Liver (tissue), 9 donors: ENCODE measurements around the gene ALDH9A1. TPM values are rescaled to one million over a fixed set of nuclear protein-coding genes. Genes with fewer than 3 reads are reported as not detected.
"Not testable (repeated sequence)": the region's sequence is repeated elsewhere in the genome, so short reads cannot be mapped to it uniquely, and the experiment has no call there.

Experiments
- DNase-seq: peaks from one replicate; pipeline ENCODE4 v3.0.0-alpha.2; 2017; ENCODE audit warnings: low spot score
- H3K27ac ChIP-seq, 2 donors: one replicate each; pipeline ENCODE4 v1.7.0; 2013; ENCODE audit warnings: inconsistent platforms in 2 of 2, low read length in 2 of 2, control low read depth in 1 of 2, low read depth in 1 of 2, mild to moderate bottlenecking in 1 of 2
- H3K27me3 ChIP-seq, 4 donors: one replicate each; pipeline versions ENCODE4 v1.6.1 to v1.7.0; 2013; ENCODE audit warnings: low read length in 3 of 4, inconsistent platforms in 1 of 4, mild to moderate bottlenecking in 1 of 4, moderate library complexity in 1 of 4; ENCODE audit not compliant: control insufficient read depth in 4 of 4, insufficient read depth in 4 of 4
- H3K36me3 ChIP-seq, 4 donors: one replicate each; pipeline versions ENCODE4 v1.6.1 to v1.7.0; 2013; ENCODE audit warnings: low read length in 3 of 4, mild to moderate bottlenecking in 3 of 4, low read depth in 1 of 4, moderate library complexity in 1 of 4; ENCODE audit not compliant: control insufficient read depth in 4 of 4, insufficient read depth in 3 of 4
- H3K4me1 ChIP-seq, 4 donors: one replicate each; pipeline versions ENCODE4 v1.6.1 to v1.7.0; 2013; ENCODE audit warnings: low read length in 3 of 4, mild to moderate bottlenecking in 3 of 4, moderate library complexity in 1 of 4; ENCODE audit not compliant: control insufficient read depth in 4 of 4, insufficient read depth in 4 of 4
- H3K4me3 ChIP-seq, 3 donors: one replicate each; pipeline versions ENCODE4 v1.6.1 to v1.7.0; 2013; ENCODE audit warnings: low read length in 3 of 3, control low read depth in 1 of 3, low read depth in 1 of 3, mild to moderate bottlenecking in 1 of 3
- H3K9ac ChIP-seq, 2 donors: one replicate each; pipeline ENCODE4 v1.7.0; 2013; ENCODE audit warnings: low read length in 2 of 2, mild to moderate bottlenecking in 2 of 2, moderate library complexity in 2 of 2, control low read depth in 1 of 2, low read depth in 1 of 2
- H3K9me3 ChIP-seq, 4 donors: one replicate each; pipeline versions ENCODE4 v1.6.1 to v1.7.0; 2013; ENCODE audit warnings: low read length in 3 of 4; ENCODE audit not compliant: control insufficient read depth in 4 of 4
- GABPA ChIP-seq, 2 donors: IDR thresholded peaks in 1 of 2; conservative IDR thresholded peaks in 1 of 2; 2 replicates each; pipeline ENCODE4 v1.6.1; 2016; ENCODE audit warnings: antibody characterized with exemption in 2 of 2, mild to moderate bottlenecking in 1 of 2, moderate library complexity in 1 of 2
- HNF4A ChIP-seq, 2 donors: conservative IDR thresholded peaks; 2 replicates each; pipeline ENCODE4 v1.6.1; 2016; ENCODE audit warnings: antibody characterized with exemption in 2 of 2, mild to moderate bottlenecking in 2 of 2
- JUND ChIP-seq, 2 donors: IDR thresholded peaks; 2 replicates each; pipeline ENCODE4 v1.6.1; 2016; ENCODE audit warnings: antibody characterized with exemption in 2 of 2
- RAD21 ChIP-seq, 2 donors: IDR thresholded peaks; 2 replicates each; pipeline ENCODE4 v1.6.1; 2016; ENCODE audit warnings: antibody characterized with exemption in 2 of 2, mild to moderate bottlenecking in 2 of 2
- SP1 ChIP-seq: IDR thresholded peaks from 2 replicates; pipeline ENCODE4 v1.6.1; 2018; ENCODE audit warnings: antibody characterized with exemption, mild to moderate bottlenecking
- YY1 ChIP-seq: IDR thresholded peaks from 2 replicates; pipeline ENCODE4 v1.6.1; 2016; ENCODE audit warnings: antibody characterized with exemption, mild to moderate bottlenecking
- WGBS: extraction: QIAGEN DNeasy Blood & Tissue Kit; methylation state at CpG from one replicate; pipeline ENCODE4 v1.1.7; 2013; 5-methylcytosine and 5-hydroxymethylcytosine counted together
- polyA plus RNA-seq, 2 donors: library from polyadenylated mRNA; stranded (reverse) in 1 of 2; unstranded in 1 of 2; fragments of 200-250 nt in 1 of 2; fragments of >200 nt in 1 of 2; fragmentation: Nextera tagmentation in 1 of 2; extraction: Ambion mirVana in 1 of 2; gene quantifications; one replicate each; pipeline versions ENCODE4 v1.2.1 to v1.2.3, GENCODE V29; 2013 to 2015
- total RNA-seq, 2 donors: library from RNA; depleted of rRNA; stranded (reverse); fragments of >200 nt; gene quantifications; one replicate each; pipeline ENCODE4 v1.2.3, GENCODE V29; 2014
- TF ChIP-seq, protein P1 (sequence below): IDR thresholded peaks from 2 replicates; pipeline ENCODE4 v1.6.1; 2016; ENCODE audit warnings: antibody characterized with exemption
- TF ChIP-seq, protein P2 (sequence below): fragments of 150-350 bp; IDR thresholded peaks from 2 replicates; pipeline ENCODE4 v1.5.1; 2017; ENCODE audit warnings: improper control_type of control experiment, low read depth, low read length; ENCODE audit not compliant: missing input control
- TF ChIP-seq, protein P3 (sequence below): IDR thresholded peaks from 2 replicates; pipeline ENCODE4 v1.6.1; 2016; ENCODE audit warnings: antibody characterized with exemption, mild to moderate bottlenecking
- TF ChIP-seq, protein P4 (sequence below): IDR thresholded peaks from 2 replicates; pipeline ENCODE4 v1.6.1; 2016; ENCODE audit warnings: antibody characterized with exemption
- donor health status: healthy.
- donor health status: healthy.
- donor health status: healthy.
- donor health status: healthy.
- donor health status: healthy.

Gene ALDH9A1
- total and polyA plus RNA-seq, 4 donors, result 42.8 to 93.4 (median 79.8) TPM

DNA sequence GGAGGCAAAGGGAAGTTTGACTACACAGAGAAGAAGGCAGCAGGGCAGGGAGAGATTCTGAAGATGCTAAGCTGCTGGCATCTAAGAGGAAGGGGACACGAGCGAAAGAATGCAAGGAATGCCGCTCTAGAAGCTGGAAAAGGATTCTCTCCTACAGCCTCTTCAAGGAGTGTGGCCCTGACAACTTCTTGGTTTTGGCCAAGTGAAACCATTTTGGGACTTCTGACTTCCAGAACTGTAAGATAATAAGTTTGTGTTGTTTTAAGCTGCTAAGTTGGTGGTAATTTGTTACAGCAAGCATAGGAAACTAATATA is 38.8 kb downstream of the ALDH9A1 start:
- no peaks in the 10 kb centered on the region for H3K27me3 ChIP-seq
- no peaks in the 10 kb centered on the region for H3K9me3 ChIP-seq
- DNase-seq, result no peak
- WGBS, result 91% methylated on average over 3 of the region's 3 CpGs
- no peak overlapping the region for H3K4me3 ChIP-seq
- H3K27ac ChIP-seq, result no peak overlapping the region
- H3K36me3 ChIP-seq, result peaks cover 11 to 58% (median 37%) of the 10 kb centered on the region in 4 donors
- no peak for TF ChIP-seq YY1
- no peak for TF ChIP-seq GABPA (IDR thresholded peaks at IDR 0.05 in 1 of 2, conservative IDR thresholded peaks at IDR 0.05 in 1 of 2)
- TF ChIP-seq, protein P1, sequence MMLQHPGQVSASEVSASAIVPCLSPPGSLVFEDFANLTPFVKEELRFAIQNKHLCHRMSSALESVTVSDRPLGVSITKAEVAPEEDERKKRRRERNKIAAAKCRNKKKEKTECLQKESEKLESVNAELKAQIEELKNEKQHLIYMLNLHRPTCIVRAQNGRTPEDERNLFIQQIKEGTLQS, result no peak
- TF ChIP-seq, protein P2, sequence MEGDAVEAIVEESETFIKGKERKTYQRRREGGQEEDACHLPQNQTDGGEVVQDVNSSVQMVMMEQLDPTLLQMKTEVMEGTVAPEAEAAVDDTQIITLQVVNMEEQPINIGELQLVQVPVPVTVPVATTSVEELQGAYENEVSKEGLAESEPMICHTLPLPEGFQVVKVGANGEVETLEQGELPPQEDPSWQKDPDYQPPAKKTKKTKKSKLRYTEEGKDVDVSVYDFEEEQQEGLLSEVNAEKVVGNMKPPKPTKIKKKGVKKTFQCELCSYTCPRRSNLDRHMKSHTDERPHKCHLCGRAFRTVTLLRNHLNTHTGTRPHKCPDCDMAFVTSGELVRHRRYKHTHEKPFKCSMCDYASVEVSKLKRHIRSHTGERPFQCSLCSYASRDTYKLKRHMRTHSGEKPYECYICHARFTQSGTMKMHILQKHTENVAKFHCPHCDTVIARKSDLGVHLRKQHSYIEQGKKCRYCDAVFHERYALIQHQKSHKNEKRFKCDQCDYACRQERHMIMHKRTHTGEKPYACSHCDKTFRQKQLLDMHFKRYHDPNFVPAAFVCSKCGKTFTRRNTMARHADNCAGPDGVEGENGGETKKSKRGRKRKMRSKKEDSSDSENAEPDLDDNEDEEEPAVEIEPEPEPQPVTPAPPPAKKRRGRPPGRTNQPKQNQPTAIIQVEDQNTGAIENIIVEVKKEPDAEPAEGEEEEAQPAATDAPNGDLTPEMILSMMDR, result no peak
- H3K9ac ChIP-seq, result no peak overlapping the region
- no peaks in the 10 kb centered on the region for H3K4me1 ChIP-seq

DNA sequence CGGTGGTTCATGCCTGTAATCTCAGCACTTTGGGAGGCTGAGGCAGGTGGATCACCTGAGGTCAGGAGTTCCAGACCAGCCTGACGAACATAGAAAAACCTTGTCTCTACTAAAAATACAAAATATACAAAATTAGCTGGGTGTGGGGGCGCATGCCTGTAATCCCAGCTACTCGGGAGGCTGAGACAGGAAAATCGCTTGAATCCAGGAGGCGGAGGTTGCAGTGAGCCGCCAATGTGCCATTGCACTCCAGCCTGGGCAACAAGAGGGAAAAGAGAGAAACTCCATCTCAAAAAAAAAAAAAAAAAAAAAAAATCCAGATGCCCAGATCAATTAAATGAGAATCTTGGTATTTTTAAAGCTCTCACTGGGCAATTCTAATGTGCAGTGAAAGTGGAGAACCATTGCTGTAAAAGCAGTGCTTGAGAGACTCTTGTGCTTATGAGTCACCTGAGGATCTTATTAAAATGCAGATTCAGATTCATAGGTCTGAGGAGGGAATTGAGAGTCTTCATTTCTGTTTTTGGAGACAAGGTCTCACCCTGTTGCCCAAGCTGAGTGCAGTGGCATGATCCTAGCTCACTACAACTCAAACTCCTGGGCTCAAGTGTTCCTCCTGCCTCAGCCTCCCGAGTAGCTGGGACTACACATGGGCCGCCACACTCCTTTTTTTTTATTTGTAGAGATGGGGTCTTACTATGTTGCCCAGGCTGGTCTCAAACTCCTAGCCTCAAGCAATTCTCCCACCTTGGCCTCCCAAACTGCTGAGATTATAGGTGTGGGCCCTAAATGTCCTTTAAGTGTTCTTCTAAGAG is 39.4 kb downstream of the ALDH9A1 start:
- peaks cover 11 to 52% (median 34%) of the 10 kb centered on the region in 4 donors for H3K36me3 ChIP-seq

DNA sequence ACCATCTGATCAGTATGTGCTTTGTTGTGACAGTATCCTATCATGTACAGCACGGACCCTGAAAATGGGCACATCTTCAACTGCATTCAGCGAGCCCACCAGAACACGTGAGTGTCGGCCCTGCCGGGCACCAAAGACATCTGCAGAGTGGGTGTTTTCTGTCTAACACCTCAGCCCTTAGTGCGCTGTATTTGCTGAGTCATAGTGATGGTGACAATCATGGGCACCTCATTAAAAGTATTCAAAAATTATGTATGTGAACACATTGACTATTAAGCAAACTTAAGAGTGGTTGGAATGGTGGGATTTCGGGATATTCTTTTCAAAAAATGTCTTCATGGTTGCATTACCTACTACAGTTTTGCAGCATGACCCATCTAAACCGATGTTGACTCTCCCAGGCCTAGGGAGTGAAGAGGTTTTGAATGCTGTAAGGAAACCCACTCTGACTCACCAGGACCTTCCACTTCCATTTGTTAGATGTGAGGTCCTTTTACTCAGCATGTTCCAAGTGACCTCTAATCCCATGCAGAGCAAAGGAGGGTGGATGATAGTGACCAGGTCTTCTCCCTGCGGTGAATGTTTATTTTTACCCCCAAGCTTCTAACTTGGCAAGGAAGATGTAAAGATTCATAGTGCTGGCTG is 47.3 kb downstream of the ALDH9A1 start:
- Histone ChIP-seq H3K4me3 (no peak overlapping the region), H3K9ac (no peak overlapping the region), H3K4me1 (peaks cover 0 to 3% (median 1%) of the 10 kb centered on the region in 4 donors), H3K27me3 (no peaks in the 10 kb centered on the region), H3K9me3 (no peaks in the 10 kb centered on the region), H3K27ac (no peak overlapping the region), H3K36me3 (peaks cover 4 to 22% (median 11%) of the 10 kb centered on the region in 4 donors)
- DNase-seq, result no peak
- TF ChIP-seq RAD21 (IDR thresholded peaks at IDR 0.05) (no peak), HNF4A (conservative IDR thresholded peaks at IDR 0.05) (no peak), JUND (IDR thresholded peaks at IDR 0.05) (no peak), SP1 (no peak)
- TF ChIP-seq, protein P3, sequence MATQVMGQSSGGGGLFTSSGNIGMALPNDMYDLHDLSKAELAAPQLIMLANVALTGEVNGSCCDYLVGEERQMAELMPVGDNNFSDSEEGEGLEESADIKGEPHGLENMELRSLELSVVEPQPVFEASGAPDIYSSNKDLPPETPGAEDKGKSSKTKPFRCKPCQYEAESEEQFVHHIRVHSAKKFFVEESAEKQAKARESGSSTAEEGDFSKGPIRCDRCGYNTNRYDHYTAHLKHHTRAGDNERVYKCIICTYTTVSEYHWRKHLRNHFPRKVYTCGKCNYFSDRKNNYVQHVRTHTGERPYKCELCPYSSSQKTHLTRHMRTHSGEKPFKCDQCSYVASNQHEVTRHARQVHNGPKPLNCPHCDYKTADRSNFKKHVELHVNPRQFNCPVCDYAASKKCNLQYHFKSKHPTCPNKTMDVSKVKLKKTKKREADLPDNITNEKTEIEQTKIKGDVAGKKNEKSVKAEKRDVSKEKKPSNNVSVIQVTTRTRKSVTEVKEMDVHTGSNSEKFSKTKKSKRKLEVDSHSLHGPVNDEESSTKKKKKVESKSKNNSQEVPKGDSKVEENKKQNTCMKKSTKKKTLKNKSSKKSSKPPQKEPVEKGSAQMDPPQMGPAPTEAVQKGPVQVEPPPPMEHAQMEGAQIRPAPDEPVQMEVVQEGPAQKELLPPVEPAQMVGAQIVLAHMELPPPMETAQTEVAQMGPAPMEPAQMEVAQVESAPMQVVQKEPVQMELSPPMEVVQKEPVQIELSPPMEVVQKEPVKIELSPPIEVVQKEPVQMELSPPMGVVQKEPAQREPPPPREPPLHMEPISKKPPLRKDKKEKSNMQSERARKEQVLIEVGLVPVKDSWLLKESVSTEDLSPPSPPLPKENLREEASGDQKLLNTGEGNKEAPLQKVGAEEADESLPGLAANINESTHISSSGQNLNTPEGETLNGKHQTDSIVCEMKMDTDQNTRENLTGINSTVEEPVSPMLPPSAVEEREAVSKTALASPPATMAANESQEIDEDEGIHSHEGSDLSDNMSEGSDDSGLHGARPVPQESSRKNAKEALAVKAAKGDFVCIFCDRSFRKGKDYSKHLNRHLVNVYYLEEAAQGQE, result no peak
- TF ChIP-seq, protein P2, result no peak
- TF ChIP-seq, protein P1, result no peak
- TF ChIP-seq, protein P4, sequence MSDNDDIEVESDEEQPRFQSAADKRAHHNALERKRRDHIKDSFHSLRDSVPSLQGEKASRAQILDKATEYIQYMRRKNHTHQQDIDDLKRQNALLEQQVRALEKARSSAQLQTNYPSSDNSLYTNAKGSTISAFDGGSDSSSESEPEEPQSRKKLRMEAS, result no peak
- 94% methylated on average over 9 of the region's 9 CpGs for WGBS

More for the DNA sequence above, 39.4 kb downstream of the ALDH9A1 start:
- H3K4me3 ChIP-seq, H3K9me3 ChIP-seq, H3K9ac ChIP-seq, H3K4me1 ChIP-seq, H3K27me3 ChIP-seq, H3K27ac ChIP-seq, DNase-seq: not testable (repeated sequence)
- WGBS, result 97% methylated on average over 9 of the region's 9 CpGs
